Right atrium auricular region (tissue), 2 donors: ENCODE data around the gene TMC4. TPM values are rescaled to one million over a fixed set of nuclear protein-coding genes. Genes with fewer than 3 reads are reported as not detected.

Source experiments
- DNase-seq: peaks from one replicate; pipeline ENCODE4 v3.0.0-alpha.2; 2019; ENCODE audit warnings: low spot score
- H3K27ac ChIP-seq, 2 donors: fragments of 200-600 bp; sonication (generic); 1 replicate in 1 of 2; 2 replicates in 1 of 2; pipeline ENCODE4 v1.5.1; 2016 to 2019
- H3K27me3 ChIP-seq, 2 donors: fragments of 200-600 bp; sonication (generic); one replicate each; pipeline versions ENCODE4 v1.5.1 to v1.6.0; 2017 to 2019
- H3K36me3 ChIP-seq: fragments of 200-600 bp; sonication (generic); one replicate; pipeline ENCODE4 v1.5.1; 2016
- H3K4me1 ChIP-seq, 2 donors: fragments of 200-600 bp; sonication (generic); one replicate each; pipeline versions ENCODE4 v1.5.1 to v1.6.0; 2017 to 2019
- H3K4me3 ChIP-seq, 2 donors: fragments of 200-600 bp; sonication (generic); 1 replicate in 1 of 2; 2 replicates in 1 of 2; pipeline ENCODE4 v1.5.1; 2017 to 2019; ENCODE audit warnings: mild to moderate bottlenecking in 1 of 2, moderate library complexity in 1 of 2
- H3K9me3 ChIP-seq, 2 donors: fragments of 200-600 bp; sonication (generic); one replicate each; pipeline ENCODE4 v1.5.1; 2019
- total RNA-seq, 2 donors: library from RNA; depleted of rRNA; stranded (reverse); fragments of >200 nt; gene quantifications; one replicate each; pipeline ENCODE4 v1.1.0, GENCODE V29; 2016
- TF ChIP-seq, protein P1 (sequence below), 2 donors: fragments of 200-600 bp; sonication (generic); IDR thresholded peaks; one replicate each; pipeline ENCODE4 v1.5.1; 2019; ENCODE audit warnings: antibody characterized with exemption in 2 of 2

Gene TMC4
- total RNA-seq, 2 donors from 2014 or later, result 1.7 to 2.8 TPM

DNA sequence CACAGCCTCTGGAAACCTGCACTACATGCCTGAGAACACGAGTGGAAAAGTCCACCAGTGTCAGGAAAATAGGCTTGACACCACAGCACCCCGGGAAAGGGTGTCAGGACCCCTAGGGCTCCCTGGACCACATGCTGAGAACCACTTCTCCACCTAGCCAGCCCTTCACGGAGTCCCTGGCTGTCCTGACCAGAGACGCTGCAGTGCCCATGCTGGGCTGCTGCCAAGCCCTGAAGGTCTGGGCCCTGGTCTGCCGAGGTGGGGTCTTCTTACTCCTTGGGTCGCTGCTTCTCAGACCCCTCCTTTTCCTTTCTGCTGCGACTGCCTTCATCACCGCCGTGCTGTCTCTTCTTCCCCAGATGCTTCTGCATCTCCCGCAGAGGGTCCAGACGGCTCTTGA, 16.5 kb downstream of the TMC4 start:
- peaks cover 0 to 36% of the 10 kb centered on the region in 2 donors for H3K4me1 ChIP-seq
- TF ChIP-seq, protein P1, sequence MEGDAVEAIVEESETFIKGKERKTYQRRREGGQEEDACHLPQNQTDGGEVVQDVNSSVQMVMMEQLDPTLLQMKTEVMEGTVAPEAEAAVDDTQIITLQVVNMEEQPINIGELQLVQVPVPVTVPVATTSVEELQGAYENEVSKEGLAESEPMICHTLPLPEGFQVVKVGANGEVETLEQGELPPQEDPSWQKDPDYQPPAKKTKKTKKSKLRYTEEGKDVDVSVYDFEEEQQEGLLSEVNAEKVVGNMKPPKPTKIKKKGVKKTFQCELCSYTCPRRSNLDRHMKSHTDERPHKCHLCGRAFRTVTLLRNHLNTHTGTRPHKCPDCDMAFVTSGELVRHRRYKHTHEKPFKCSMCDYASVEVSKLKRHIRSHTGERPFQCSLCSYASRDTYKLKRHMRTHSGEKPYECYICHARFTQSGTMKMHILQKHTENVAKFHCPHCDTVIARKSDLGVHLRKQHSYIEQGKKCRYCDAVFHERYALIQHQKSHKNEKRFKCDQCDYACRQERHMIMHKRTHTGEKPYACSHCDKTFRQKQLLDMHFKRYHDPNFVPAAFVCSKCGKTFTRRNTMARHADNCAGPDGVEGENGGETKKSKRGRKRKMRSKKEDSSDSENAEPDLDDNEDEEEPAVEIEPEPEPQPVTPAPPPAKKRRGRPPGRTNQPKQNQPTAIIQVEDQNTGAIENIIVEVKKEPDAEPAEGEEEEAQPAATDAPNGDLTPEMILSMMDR (IDR thresholded peaks at IDR 0.05), result no peak
- H3K27me3 ChIP-seq, result no peaks in the 10 kb centered on the region
- no peak overlapping the region for H3K27ac ChIP-seq
- H3K9me3 ChIP-seq, result no peaks in the 10 kb centered on the region
- peaks cover 67% of the 10 kb centered on the region for H3K36me3 ChIP-seq
- no peak overlapping the region for H3K4me3 ChIP-seq
- no peak for DNase-seq

DNA sequence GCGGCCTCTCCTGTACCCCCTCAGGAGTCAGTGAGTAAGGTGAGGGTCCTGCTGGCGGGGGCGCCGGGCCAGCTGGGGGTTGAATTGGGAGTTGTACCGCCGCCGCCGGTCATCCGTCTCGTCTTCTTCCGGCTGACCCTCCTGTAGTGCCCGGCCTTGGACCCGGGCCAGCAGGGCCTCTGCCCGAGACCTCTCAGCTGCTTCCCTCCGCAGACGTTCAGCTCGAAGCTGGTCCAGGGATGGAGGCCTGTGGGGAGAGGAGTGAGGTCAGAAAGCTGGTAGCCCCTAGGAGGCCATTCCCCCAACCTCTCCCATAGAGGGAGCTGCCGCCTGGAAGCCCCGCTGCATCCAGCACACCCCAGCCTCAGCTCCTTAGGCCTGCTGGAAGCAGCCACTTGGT, 17.3 kb downstream of the TMC4 start:
- no peak overlapping the region for H3K27ac ChIP-seq
- peaks cover 0 to 28% of the 10 kb centered on the region in 2 donors for H3K4me1 ChIP-seq
- H3K27me3 ChIP-seq, result no peaks in the 10 kb centered on the region
- H3K9me3 ChIP-seq, result no peaks in the 10 kb centered on the region
- H3K36me3 ChIP-seq, result peaks cover 75% of the 10 kb centered on the region
- H3K4me3 ChIP-seq, result no peak overlapping the region
- TF ChIP-seq, protein P1 (IDR thresholded peaks at IDR 0.05), result no peak
- DNase-seq, result no peak

GRCh38 chr19:54154603-54155345, 18.2 kb downstream of the TMC4 start:
- no peak for DNase-seq
- Histone ChIP-seq H3K27ac (no peak overlapping the region), H3K27me3 (no peaks in the 10 kb centered on the region), H3K9me3 (no peaks in the 10 kb centered on the region), H3K4me1 (peaks cover 0 to 22% of the 10 kb centered on the region in 2 donors), H3K4me3 (no peak overlapping the region), H3K36me3 (peaks cover 83% of the 10 kb centered on the region)
- TF ChIP-seq, protein P1 (IDR thresholded peaks at IDR 0.05), result no peak

GRCh38 chr19:54153731-54154326, 19.1 kb downstream of the TMC4 start:
- H3K4me1 ChIP-seq, result peaks cover 0 to 19% of the 10 kb centered on the region in 2 donors
- no peak overlapping the region for H3K4me3 ChIP-seq
- DNase-seq, result no peak
- TF ChIP-seq, protein P1 (IDR thresholded peaks at IDR 0.05), result no peak
- peaks cover 92% of the 10 kb centered on the region for H3K36me3 ChIP-seq
- peak overlapping the region in 1 of 2 donors; percentile 29 for H3K27ac ChIP-seq
- no peaks in the 10 kb centered on the region for H3K9me3 ChIP-seq
- no peaks in the 10 kb centered on the region for H3K27me3 ChIP-seq

GRCh38 chr19:54152878-54153524, 20.0 kb downstream of the TMC4 start:
- H3K36me3 ChIP-seq, result peaks cover 99% of the 10 kb centered on the region
- DNase-seq, result no peak
- H3K27ac ChIP-seq, result peak overlapping the region in 1 of 2 donors; percentile 29
- peaks cover 0 to 15% of the 10 kb centered on the region in 2 donors for H3K4me1 ChIP-seq
- no peak overlapping the region for H3K4me3 ChIP-seq
- H3K27me3 ChIP-seq, result no peaks in the 10 kb centered on the region
- TF ChIP-seq, protein P1 (IDR thresholded peaks at IDR 0.05), result no peak
- H3K9me3 ChIP-seq, result no peaks in the 10 kb centered on the region
